PC-9 (cell line): ENCODE results near the gene COL13A1. TPM values are rescaled to one million over a fixed set of nuclear protein-coding genes. Genes with fewer than 3 reads are reported as not detected.

Source experiments
- BruUV-seq: library from RNA; stranded (reverse); fragments of 400-500 nt; replicated peaks from 2 replicates; lab custom pipeline; 2021; lab: Mats Ljungman, UMichigan
- CTCF ChIA-PET: fragments of 300-600 bp; sonication (Branson Sonifier 250); formaldehyde crosslinking; loops from one replicate; lab custom pipeline; 2022; ENCODE audit warnings: antibody characterized with exemption; lab: Charles Lee
- POLR2A ChIA-PET: fragments of 300-600 bp; sonication (Branson Sonifier 250); formaldehyde crosslinking; loops from one replicate; lab custom pipeline; 2022; ENCODE audit warnings: antibody characterized with exemption; ENCODE audit not compliant: unreplicated experiment; lab: Charles Lee
- DNase-seq, 2 experiments: peaks; one replicate each; pipeline versions ENCODE4 v3.0.0 to v3.0.0-alpha.2; 2015 to 2022; ENCODE audit warnings: mixed read lengths in 1 of 2
- H2AFZ ChIP-seq: fragments of 200-600 bp; sonication (generic); 2 replicates; pipeline ENCODE4 v1.8.1; 2017; ENCODE audit warnings: antibody characterized with exemption
- H3F3A ChIP-seq: fragments of 200-600 bp; sonication (generic); 2 replicates; pipeline ENCODE4 v1.8.1; 2017; ENCODE audit warnings: antibody characterized with exemption, mild to moderate bottlenecking, low read depth; ENCODE audit not compliant: insufficient read depth
- H3K27ac ChIP-seq: fragments of 200-600 bp; sonication (generic); 2 replicates; pipeline ENCODE4 v1.6.1; 2016; ENCODE audit warnings: mixed run types
- H3K27me3 ChIP-seq: fragments of 200-600 bp; sonication (generic); 2 replicates; pipeline ENCODE4 v1.6.1; 2016; ENCODE audit warnings: low read depth, mixed run types; ENCODE audit not compliant: insufficient read depth
- H3K36me3 ChIP-seq: fragments of 200-600 bp; sonication (generic); 2 replicates; pipeline ENCODE4 v1.6.1; 2016; ENCODE audit warnings: low read depth, mixed run types
- H3K4me1 ChIP-seq: fragments of 200-600 bp; sonication (generic); replicated peaks from 2 replicates; pipeline ENCODE4 v1.6.1; 2016; ENCODE audit warnings: mixed run types; ENCODE audit not compliant: insufficient read depth
- H3K4me2 ChIP-seq: fragments of 200-600 bp; sonication (generic); 2 replicates; pipeline ENCODE4 v1.6.1; 2017; ENCODE audit warnings: mixed run types
- H3K4me3 ChIP-seq: fragments of 200-600 bp; sonication (generic); 2 replicates; pipeline ENCODE4 v1.6.1; 2016; ENCODE audit warnings: mixed run types
- H3K79me2 ChIP-seq: fragments of 200-600 bp; sonication (generic); 2 replicates; pipeline ENCODE4 v1.6.1; 2017; ENCODE audit warnings: low read depth, mixed run types
- H3K9me2 ChIP-seq: fragments of 200-600 bp; sonication (generic); 2 replicates; pipeline ENCODE4 v1.8.1; 2017; ENCODE audit warnings: mild to moderate bottlenecking; ENCODE audit not compliant: insufficient read depth
- H3K9me3 ChIP-seq: fragments of 200-600 bp; sonication (generic); 2 replicates; pipeline ENCODE4 v1.8.1; 2016; ENCODE audit warnings: low read depth; ENCODE audit not compliant: insufficient read depth
- H4K20me1 ChIP-seq: fragments of 200-600 bp; sonication (generic); 2 replicates; pipeline ENCODE4 v1.8.1; 2017; ENCODE audit not compliant: insufficient read depth
- EZH2 ChIP-seq: fragments of 200-600 bp; sonication (generic); IDR thresholded peaks from 2 replicates; pipeline ENCODE4 v1.8.0; 2017; ENCODE audit warnings: antibody characterized with exemption, low read depth
- intact Hi-C: fragments of 100-400 bp; cut with micrococcal nuclease; formaldehyde crosslinking; loops from one replicate; pipeline ENCODE4 v1.10.0; 2022; ENCODE audit not compliant: unreplicated experiment
- total RNA-seq: library from RNA; stranded (reverse); gene quantifications from 2 replicates; pipeline ENCODE4 v1.2.3, GENCODE V29; 2021
- TF ChIP-seq, protein P1 (sequence below): fragments of 200-600 bp; sonication (generic); conservative IDR thresholded peaks from 2 replicates; pipeline ENCODE4 v1.6.1; 2017; ENCODE audit warnings: mixed run types, antibody characterized with exemption, mild to moderate bottlenecking, moderate library complexity

The COL13A1 gene
- total RNA-seq, 1 experiment from 2014 or later: 1.6 TPM

DNA sequence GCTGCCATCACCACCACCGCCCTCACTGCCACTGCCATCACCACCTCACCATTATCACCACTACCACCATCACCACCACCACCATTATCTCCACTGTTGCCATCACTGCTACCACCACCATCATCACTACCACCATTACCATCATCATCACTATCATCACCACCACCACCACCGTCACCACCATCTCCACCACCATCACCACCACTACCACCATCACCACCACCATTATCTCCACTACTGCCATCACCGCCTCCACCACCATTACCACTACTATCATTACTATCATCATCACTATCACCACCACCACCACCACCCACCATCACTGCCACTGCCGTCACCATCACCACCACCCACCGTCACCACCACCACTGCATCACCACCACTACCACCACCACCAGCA is 9.9 kb upstream of the COL13A1 start:
- Histone ChIP-seq H3K27ac (no peak overlapping the region), H3K4me1 (no peaks in the 10 kb centered on the region), H3K79me2 (no peaks in the 10 kb centered on the region), H3F3A (no peaks in the 10 kb centered on the region), H3K4me3 (no peak overlapping the region), H3K27me3 (no peaks in the 10 kb centered on the region), H3K36me3 (no peaks in the 10 kb centered on the region), H3K4me2 (no peak overlapping the region), H2AFZ (no peak overlapping the region), H3K9me3 (no peaks in the 10 kb centered on the region), H3K9me2 (no peaks in the 10 kb centered on the region), H4K20me1 (no peaks in the 10 kb centered on the region)
- BruUV-seq: no TSS peak
- intact Hi-C loops: no loop called here
- ChIA-PET POLR2A (no interaction called here), CTCF (interaction anchor here (0.7 to 1.9 kb wide), 2 partner anchors 166 to 661 kb away, joined by 3 to 4 read pairs; no protein-coding TSS in a partner anchor)
- DNase-seq: no peak
- TF ChIP-seq EZH2: no peak
- TF ChIP-seq, protein P1, sequence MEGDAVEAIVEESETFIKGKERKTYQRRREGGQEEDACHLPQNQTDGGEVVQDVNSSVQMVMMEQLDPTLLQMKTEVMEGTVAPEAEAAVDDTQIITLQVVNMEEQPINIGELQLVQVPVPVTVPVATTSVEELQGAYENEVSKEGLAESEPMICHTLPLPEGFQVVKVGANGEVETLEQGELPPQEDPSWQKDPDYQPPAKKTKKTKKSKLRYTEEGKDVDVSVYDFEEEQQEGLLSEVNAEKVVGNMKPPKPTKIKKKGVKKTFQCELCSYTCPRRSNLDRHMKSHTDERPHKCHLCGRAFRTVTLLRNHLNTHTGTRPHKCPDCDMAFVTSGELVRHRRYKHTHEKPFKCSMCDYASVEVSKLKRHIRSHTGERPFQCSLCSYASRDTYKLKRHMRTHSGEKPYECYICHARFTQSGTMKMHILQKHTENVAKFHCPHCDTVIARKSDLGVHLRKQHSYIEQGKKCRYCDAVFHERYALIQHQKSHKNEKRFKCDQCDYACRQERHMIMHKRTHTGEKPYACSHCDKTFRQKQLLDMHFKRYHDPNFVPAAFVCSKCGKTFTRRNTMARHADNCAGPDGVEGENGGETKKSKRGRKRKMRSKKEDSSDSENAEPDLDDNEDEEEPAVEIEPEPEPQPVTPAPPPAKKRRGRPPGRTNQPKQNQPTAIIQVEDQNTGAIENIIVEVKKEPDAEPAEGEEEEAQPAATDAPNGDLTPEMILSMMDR: no peak

DNA sequence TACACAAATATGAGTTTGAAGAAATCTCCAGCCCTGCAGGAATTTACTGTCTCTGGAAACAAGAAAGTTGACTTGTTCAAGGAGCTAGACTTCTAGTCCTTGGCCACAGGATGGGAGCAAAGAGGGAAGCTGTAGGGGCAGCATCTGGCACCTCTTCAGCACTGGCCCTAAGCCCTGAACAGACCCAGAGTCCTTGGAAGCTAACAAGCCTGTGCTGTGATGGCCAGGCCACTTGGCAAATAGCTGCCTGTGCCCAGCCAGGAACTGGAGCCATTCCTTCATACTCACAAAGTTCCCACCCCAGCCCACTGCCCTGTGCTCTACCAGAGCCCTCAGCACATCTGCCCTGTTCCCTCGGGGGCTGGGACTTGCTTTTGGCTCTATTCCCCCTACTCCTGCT is 9.4 kb upstream of the COL13A1 start:
- ChIA-PET CTCF (interaction anchor here (0.6 kb wide), 2 partner anchors 22 to 142 kb away, joined by 3 read pairs; no protein-coding TSS in a partner anchor), POLR2A (no interaction called here)
- no TSS peak for BruUV-seq
- no peak for DNase-seq
- intact Hi-C loops: no loop called here
- no peaks in the 10 kb centered on the region for H3K79me2 ChIP-seq
- peaks cover 5% of the 10 kb centered on the region; the same call in 1 of the 2 replicates for H3K4me1 ChIP-seq
- H3K9me3 ChIP-seq: no peaks in the 10 kb centered on the region
- H3K36me3 ChIP-seq: no peaks in the 10 kb centered on the region
- no peaks in the 10 kb centered on the region for H3F3A ChIP-seq
- H4K20me1 ChIP-seq: no peaks in the 10 kb centered on the region
- H3K4me2 ChIP-seq: no peak overlapping the region
- no peak overlapping the region for H2AFZ ChIP-seq
- H3K27me3 ChIP-seq: no peaks in the 10 kb centered on the region
- H3K4me3 ChIP-seq: no peak overlapping the region
- TF ChIP-seq EZH2: no peak
- TF ChIP-seq, protein P1: no peak
- H3K27ac ChIP-seq: no peak overlapping the region
- no peaks in the 10 kb centered on the region for H3K9me2 ChIP-seq

DNA sequence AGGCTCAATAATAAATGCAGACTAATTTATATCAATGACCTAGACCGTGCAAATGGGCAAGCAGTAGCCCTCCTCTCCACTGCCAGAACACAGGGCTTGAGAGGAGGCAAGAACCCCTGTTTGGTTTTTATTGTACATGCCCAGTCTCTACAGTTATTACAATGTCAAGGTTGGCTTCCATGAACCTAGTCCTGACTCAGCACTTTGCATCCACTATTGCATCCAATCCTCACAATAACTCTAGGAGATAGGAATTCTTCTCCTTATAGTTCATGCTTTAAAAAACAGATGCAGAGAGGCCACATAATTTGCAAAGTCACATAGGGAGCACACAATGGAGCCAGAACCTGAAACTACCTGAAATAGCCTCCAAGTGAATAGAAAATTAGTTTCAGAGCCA is 7.0 kb upstream of the COL13A1 start:
- H3K9me2 ChIP-seq: no peaks in the 10 kb centered on the region
- CTCF ChIA-PET: no interaction called here
- peaks cover 8% of the 10 kb centered on the region; the same call in 1 of the 2 replicates for H3F3A ChIP-seq
- no peak for DNase-seq
- H3K9me3 ChIP-seq: no peaks in the 10 kb centered on the region
- TF ChIP-seq, protein P1: no peak
- TF ChIP-seq EZH2: no peak
- no peaks in the 10 kb centered on the region for H3K36me3 ChIP-seq
- no peaks in the 10 kb centered on the region for H4K20me1 ChIP-seq
- no peaks in the 10 kb centered on the region for H3K79me2 ChIP-seq
- BruUV-seq: no TSS peak
- H3K27me3 ChIP-seq: no peaks in the 10 kb centered on the region
- no peak overlapping the region for H3K27ac ChIP-seq
- H3K4me2 ChIP-seq: no peak overlapping the region
- intact Hi-C loops: no loop called here
- no peak overlapping the region for H2AFZ ChIP-seq
- H3K4me1 ChIP-seq: peaks cover 17% of the 10 kb centered on the region; the same call in 1 of the 2 replicates
- POLR2A ChIA-PET: no interaction called here
- no peak overlapping the region for H3K4me3 ChIP-seq
